ENCODE measurements around the gene LRRC28.
"Not testable (repeated sequence)": the region's sequence is repeated elsewhere in the genome, so short reads cannot be mapped to it uniquely, and the experiment has no call there.

The LRRC28 gene

DNA sequence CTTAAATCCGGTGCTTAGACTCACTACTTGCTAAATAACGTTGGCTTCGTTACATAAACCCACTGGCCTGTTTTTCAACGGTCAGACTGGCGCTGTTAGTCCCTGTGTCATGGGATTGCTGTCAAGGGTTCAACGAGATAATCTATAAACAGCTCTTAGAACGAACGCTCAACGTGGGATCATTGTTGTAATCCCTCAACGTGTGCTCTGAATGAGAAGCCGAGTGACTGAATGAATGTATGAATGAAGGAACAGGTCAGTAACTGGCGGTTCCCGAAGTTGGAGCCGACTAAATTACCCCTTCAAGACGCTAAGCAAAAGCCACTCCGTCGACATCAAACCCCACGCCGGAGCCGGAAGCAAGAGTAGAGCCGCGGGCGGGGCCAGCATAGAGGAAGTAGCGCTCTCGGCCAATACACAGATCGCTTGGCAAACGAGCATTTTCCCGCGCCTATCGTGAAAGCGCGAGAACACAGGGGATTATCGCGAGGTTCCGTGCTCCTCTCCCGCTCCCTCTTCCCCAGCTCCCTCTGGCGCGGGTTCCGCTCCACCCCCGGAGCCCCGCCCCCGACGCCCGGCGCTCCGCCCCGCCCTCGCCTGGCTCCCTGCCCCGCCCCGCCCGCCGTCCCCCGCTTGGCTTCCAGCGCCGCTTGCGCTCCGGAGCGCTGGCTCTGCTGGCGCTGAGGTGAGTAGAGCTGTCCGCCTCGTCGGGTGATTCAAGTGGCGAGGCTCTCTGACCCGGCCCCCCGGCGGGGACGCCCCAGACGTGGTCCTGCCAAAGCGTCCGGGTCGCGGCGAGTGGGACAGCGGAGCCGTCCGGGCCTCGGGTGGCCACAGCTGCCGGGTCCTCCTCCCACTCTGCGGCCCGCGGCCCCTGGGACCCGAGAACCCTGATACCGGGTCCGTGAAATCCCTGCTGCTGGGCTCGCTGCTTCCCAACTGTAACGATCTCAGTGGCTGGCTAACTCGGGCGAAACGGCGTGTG, at the start of gene LRRC28:
Gene LRRC28, plus strand, starts transcription at position 625 of the 985 bp plus-strand sequence. CDS start 4,477 bp downstream, outside the sequence.
- Mint-ChIP-seq H3K27me3 (no peaks in the 10 kb centered on the region), H3K27ac (peak within 1 kb of the TSS; percentile 74 to 94), H3K4me3 (peak within 1 kb of the TSS in 1 of 2 donors; percentile 91)

DNA sequence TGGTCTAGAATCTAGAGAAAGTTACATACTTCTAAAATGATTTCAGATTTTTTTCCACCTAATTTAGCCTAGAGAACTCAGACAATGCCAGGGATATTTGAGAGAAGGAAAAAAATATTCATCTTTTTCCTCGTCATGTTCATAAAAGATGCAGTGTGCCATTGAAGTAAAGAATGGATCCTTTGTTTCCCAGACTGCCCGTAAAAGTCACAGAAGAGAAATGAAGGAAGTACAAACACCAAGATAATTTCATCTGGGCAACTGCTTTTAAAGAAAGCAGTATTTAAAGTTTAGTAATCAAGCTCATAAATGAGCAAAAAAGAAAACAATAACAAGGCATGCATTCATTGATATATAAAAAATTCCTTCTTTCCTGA, 49.1 kb upstream of the LRRC28 start:
- no peak for DNase-seq
- Mint-ChIP-seq H3K4me1 (no peaks in the 10 kb centered on the region), H3K4me3 (no peak overlapping the region), H3K27me3 (peaks cover 20% of the 10 kb centered on the region), H3K9me3 (no peaks in the 10 kb centered on the region), H3K27ac (no peak overlapping the region)
- ATAC-seq: no peak

More for the DNA sequence above, at the start of gene LRRC28:
- H3K9me3 Mint-ChIP-seq: no peaks in the 10 kb centered on the region
- peaks cover 25% of the 10 kb centered on the region for H3K4me1 Mint-ChIP-seq
- DNase-seq (peak; percentile 98), ATAC-seq (peak; percentile 98)

DNA sequence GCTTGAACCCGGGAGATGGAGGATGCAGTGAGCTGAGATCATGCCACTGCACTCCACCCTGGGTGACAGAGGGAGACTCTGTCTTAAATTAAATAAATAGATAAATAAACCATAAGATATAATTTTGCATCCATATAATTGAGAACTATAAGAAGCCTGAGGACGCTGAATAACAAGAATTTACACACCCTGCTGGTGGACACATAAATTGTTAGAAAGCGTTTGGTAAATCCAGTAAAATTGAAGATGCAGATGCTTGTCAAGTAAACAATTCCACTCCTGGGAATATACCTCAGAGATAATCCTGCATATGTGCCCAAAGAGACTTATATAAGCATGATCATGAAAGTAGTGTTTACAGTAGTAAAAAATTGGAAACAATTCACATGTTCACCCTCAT, 43.6 kb upstream of the LRRC28 start:
- no peaks in the 10 kb centered on the region for H3K4me1 Mint-ChIP-seq

DNA sequence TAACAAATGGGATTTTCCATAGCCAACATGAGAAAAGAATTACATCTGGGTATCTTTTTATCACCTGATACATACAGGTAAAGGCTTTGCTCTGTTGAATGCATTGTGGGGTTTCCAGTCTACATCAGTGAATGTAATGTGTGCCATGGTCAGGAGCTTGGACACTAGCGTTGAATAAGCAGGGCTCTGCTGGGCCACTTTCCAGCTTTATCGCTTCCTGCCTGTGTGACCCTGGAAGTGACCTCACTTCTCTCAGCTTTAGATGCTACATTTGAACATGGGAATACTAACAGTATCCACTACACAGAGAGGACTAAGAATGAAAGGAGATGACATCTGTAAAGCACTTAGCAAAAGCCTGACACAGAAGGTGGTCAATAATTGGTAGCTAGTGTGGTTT, 42.0 kb upstream of the LRRC28 start:
- Mint-ChIP-seq H3K4me1 (no peaks in the 10 kb centered on the region), H3K9me3 (no peaks in the 10 kb centered on the region)
- no peak for ATAC-seq

More for the DNA sequence above, 43.6 kb upstream of the LRRC28 start:
- DNase-seq: no peak
- H3K9me3 Mint-ChIP-seq: no peaks in the 10 kb centered on the region
- H3K4me3 Mint-ChIP-seq: no peak overlapping the region
- ATAC-seq: no peak
- no peak overlapping the region for H3K27ac Mint-ChIP-seq
- H3K27me3 Mint-ChIP-seq: peaks cover 20% of the 10 kb centered on the region

DNA sequence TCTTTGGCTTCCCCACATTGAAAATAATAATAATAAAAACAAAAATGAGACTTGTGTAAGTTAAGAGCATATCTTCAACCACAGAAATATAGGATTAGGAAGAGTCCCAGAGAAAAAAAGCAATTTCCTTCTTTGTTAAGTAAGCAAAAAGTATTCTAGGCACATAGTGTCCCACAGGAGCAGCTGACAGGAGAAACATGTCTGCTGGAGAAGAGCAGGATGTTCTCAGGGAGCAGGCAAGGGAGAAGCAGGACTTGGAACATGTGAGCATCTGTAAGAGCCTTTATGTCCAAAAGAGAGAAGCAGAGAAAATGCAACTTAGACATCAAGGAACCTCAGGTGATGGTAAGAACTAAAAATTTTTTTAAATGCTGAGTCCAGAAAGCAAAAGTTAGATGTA, 40.9 kb upstream of the LRRC28 start:
- Mint-ChIP-seq H3K4me3 (no peak overlapping the region), H3K9me3 (no peaks in the 10 kb centered on the region), H3K27me3 (peaks cover 12% of the 10 kb centered on the region), H3K27ac (no peak overlapping the region), H3K4me1 (no peaks in the 10 kb centered on the region)
- DNase-seq: no peak
- ATAC-seq: no peak

More for the DNA sequence above, 42.0 kb upstream of the LRRC28 start:
- Mint-ChIP-seq H3K27me3 (peaks cover 20% of the 10 kb centered on the region), H3K4me3 (no peak overlapping the region), H3K27ac (no peak overlapping the region)
- DNase-seq: no peak

DNA sequence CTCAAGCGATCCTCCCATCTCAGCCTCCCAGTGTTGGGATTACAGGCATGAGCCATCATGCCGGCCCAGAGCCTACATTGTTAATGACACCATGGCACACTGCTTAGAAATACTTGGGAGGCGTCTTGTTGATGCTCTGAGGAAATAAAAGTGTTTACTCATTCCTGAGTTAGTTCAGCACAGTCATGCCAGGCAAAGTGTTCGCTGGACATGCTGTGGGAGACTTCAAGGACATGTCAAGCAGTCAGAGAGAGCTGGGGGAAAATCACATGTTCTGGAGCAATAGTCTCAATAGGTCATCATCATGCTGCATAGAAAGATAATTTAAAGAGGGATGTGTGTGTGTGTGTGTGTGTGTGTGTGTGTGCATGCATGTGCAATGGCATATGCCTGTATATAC, 39.4 kb upstream of the LRRC28 start:
- no peak overlapping the region for H3K27ac Mint-ChIP-seq
- H3K4me1 Mint-ChIP-seq: no peaks in the 10 kb centered on the region
- DNase-seq: no peak
- no peaks in the 10 kb centered on the region for H3K27me3 Mint-ChIP-seq
- ATAC-seq: no peak
- H3K9me3 Mint-ChIP-seq: no peaks in the 10 kb centered on the region
- H3K4me3 Mint-ChIP-seq: no peak overlapping the region

DNA sequence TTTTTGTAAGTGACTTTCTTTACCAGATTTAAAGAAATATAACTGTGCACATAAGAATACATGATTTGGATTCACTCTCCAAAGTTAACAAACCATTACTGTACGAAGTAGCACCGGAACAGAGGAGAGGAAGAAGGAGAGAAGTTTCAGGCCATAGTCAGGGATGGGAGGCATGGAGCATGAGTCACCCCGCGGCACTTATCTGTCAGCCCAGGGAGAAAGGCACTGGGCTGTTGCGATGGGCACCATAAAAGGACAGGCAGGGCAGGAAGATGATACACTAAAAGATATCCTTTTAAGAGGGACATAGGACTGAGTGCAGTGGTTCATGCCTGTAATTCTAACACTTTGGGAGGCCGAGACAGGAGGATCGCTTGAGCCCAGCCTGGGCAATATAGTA, 38.9 kb upstream of the LRRC28 start:
- Mint-ChIP-seq H3K9me3 (no peaks in the 10 kb centered on the region), H3K4me1 (no peaks in the 10 kb centered on the region), H3K27me3 (no peaks in the 10 kb centered on the region), H3K4me3 (no peak overlapping the region), H3K27ac (no peak overlapping the region)
- ATAC-seq (no peak), DNase-seq (no peak)

DNA sequence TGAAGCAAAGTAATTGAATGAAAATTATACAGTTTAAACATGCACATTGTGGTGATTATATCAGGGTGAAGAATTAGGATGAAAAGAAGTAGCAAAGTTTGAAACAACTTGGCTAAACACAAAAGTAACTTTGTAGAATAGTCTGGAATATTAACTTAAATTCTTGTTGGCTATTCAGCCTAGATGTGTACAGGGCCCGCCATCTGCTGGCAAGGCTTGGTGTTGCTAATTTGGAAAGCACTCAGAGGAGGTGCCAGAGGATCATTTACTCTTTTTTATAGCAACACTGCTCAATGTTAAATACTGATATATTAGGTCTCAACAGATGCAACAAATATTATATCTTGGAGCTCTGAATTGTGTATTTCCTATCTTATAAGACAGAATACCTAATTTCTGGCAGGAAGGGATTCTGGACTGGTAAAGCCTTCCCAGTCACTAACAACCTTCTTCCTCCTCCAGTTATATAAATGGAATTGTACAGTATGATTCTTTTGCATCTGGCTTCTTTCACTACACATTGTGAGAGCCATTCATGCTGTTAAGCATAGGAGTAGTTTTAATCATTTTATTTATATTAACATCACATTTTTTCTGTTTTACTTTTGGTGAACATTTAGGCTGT, 38.0 kb upstream of the LRRC28 start:
- no peak overlapping the region for H3K27ac Mint-ChIP-seq
- no peaks in the 10 kb centered on the region for H3K4me1 Mint-ChIP-seq
- H3K4me3 Mint-ChIP-seq: no peak overlapping the region
- no peaks in the 10 kb centered on the region for H3K9me3 Mint-ChIP-seq
- ATAC-seq: peak; percentile 70
- H3K27me3 Mint-ChIP-seq: no peaks in the 10 kb centered on the region
- peak; percentile 45 to 50 for DNase-seq

DNA sequence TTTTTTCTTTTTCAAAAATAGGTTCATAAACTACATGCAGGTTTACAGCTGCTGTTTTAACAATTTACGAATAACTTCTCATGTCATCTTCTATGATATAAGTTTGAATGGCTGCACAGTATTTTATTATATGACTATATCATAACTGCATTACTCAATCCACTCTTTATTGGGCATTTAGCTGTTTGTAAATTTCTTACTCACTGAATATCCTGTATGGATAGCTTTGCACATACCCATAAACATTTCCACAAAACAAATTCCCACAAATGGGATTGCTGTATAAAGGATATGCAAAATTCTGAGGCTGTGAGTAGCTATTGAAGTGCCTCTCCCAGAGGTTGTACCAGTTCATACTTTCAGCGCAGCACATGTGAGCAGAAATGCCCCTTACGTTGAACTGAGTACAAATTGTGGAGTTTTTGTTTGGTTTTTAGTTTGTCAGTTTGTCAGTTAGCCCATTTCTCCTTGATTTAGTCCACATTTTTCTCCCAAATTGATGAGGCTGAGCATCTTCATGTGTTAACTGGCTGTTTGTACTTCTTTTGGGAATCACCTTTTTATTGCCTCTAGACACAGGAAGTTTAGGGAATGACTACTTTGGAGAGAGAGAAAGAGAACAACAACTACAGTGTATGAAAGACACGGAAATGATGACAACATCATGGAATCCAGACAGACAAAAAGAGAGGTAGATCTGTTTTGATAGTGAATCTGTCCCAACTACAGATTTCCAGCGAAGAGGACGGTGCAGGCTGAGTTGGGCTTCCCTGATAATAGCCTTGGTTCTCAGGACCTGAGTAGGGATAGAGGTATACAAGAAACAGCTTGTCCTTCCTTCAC, 26.7 kb upstream of the LRRC28 start:
- no peaks in the 10 kb centered on the region for H3K9me3 Mint-ChIP-seq
- no peak for ATAC-seq
- peaks cover 7% of the 10 kb centered on the region for H3K27me3 Mint-ChIP-seq
- no peak overlapping the region for H3K4me3 Mint-ChIP-seq
- no peak for DNase-seq
- no peaks in the 10 kb centered on the region for H3K4me1 Mint-ChIP-seq
- no peak overlapping the region for H3K27ac Mint-ChIP-seq

DNA sequence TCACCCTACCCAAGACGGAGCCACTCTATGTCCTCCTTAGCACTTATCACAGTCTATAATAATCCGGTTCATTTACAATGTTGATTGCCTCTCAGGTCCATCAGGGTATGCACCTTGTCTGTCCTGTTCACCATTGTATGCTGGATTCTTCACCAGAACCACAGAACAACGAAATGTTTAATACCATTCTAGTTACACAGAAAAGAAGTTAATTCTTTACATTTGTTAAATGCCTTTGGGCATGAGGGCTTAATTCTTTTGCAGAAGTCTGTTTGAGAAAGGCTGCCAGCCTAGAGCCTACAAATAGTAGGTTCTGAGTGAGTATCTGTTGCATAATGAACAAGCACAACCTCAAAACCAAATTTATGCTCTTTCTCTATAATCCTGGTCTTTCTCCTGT, 24.5 kb upstream of the LRRC28 start:
- Mint-ChIP-seq H3K27me3 (peaks cover 8% of the 10 kb centered on the region), H3K4me1 (no peaks in the 10 kb centered on the region), H3K4me3 (no peak overlapping the region), H3K9me3 (no peaks in the 10 kb centered on the region), H3K27ac (no peak overlapping the region)
- ATAC-seq (no peak), DNase-seq (no peak)

DNA sequence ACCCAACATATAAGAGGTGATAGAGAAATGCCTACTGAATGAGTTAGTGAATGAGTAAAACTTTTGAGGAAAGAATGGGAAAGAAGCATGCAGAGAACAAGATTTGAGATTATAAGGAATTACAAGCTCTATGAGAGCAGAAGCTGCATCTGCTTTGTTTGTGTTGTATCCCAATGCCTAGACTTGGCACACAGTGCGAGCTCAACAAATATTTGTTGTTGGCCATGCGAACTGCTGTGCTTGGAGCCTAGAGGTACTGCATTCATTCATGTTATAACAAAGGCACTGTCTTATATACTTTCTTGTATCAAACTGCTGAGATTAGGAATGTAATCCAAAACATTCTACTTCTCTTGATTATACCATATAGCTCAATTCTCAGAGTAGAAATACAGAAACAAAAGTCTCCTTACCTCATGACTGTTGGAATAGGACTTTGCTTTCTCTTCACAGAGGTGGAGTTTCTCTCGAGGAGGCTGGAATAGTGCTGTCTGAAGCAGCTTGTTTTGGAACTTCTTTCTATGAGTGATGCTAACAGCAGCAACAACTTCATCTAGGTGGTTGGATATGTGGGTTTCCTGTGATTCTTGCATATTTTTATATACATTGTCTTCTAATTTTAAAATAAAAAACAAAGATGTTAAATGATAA, 23.0 kb upstream of the LRRC28 start:
- no peak overlapping the region for H3K27ac Mint-ChIP-seq
- ATAC-seq (no peak), DNase-seq (no peak)
- no peak overlapping the region for H3K4me3 Mint-ChIP-seq
- peaks cover 13% of the 10 kb centered on the region for H3K27me3 Mint-ChIP-seq
- H3K9me3 Mint-ChIP-seq: peaks cover 0 to 6% of the 10 kb centered on the region in 2 donors
- no peaks in the 10 kb centered on the region for H3K4me1 Mint-ChIP-seq

DNA sequence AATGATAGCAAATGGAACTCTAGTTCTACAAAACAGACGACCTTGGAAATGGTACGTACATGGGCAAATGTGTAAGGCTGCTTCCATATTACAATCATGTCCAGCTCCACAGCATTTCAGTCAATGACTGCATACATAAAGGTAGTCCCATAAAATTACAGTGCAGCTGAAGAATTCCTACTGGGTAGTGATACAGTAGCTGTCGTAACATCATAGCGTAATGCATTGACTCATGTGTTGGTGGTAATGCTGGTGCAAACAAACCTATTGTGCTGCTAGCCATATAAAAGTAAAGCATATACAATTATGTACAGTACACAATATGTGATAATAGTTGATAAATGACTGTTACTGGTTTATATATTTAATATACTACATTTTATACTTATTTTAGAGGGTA, 20.4 kb upstream of the LRRC28 start:
- Mint-ChIP-seq H3K4me3 (no peak overlapping the region), H3K9me3 (peaks cover 0 to 6% of the 10 kb centered on the region in 2 donors), H3K4me1 (no peaks in the 10 kb centered on the region), H3K27ac (no peak overlapping the region), H3K27me3 (peaks cover 13% of the 10 kb centered on the region)
- DNase-seq (no peak), ATAC-seq (no peak)

DNA sequence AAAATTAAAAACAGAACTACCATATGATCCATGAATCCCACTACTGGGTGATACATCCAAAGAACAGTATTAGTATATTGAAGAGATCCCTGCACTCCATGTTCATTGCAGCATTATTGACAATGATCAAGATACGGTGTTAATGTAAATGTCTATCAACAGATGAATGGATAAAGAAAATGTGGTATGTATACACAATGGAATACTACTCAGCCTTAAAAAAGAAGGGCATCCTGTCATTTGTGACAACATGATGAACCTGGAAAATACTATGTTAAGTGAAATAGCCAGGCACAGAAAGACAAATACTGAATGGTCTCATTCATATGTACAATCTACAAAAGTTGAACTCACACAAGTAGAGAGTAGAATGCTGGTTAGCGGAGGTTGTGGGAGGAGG, 18.5 kb upstream of the LRRC28 start:
- DNase-seq (no peak), ATAC-seq (no peak)
- peaks cover 0 to 6% of the 10 kb centered on the region in 2 donors for H3K9me3 Mint-ChIP-seq
- no peaks in the 10 kb centered on the region for H3K4me1 Mint-ChIP-seq
- no peak overlapping the region for H3K27ac Mint-ChIP-seq
- H3K27me3 Mint-ChIP-seq: peaks cover 13% of the 10 kb centered on the region
- no peak overlapping the region for H3K4me3 Mint-ChIP-seq

DNA sequence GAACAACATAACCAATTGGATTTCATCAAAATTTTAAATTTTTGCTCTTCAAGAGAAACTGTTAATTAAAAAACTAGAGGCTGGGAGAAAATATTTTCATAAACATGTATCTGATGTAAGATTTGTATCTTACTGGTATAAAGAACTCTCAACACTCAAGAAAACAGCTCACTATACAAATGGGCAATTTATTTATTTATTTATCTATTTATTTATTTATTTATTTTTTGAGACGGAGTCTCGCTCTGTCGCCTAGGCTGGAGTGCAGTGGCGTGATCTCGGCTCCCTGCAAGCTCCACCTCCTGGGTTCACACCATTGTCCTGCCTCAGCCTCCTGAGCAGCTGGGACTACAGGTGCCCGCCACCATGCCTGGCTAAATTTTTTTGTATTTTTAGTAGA, 17.1 kb upstream of the LRRC28 start:
- H3K27ac Mint-ChIP-seq, H3K9me3 Mint-ChIP-seq, H3K4me1 Mint-ChIP-seq, ATAC-seq, DNase-seq, H3K4me3 Mint-ChIP-seq: not testable (repeated sequence)
- peaks cover 11% of the 10 kb centered on the region for H3K27me3 Mint-ChIP-seq

DNA sequence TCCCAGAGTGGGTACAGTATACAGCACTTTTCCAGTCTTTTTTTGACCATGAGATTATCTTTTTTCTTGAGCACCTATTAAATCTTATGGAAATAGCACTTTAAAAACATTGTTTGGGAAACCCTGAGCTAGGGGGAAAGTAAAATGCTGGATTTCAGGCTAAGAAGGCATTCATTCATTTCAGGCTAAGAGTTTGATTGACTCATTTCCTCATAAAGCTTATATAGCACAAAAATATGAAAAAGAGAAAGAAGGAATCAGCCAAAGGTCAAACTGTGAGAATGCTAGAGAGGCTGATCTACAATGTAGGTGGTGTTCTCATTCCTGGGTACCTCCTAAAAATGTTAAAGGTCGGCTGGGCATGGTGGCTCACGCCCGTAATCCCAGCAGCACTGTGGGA, 12.4 kb upstream of the LRRC28 start:
- peaks cover 29% of the 10 kb centered on the region for H3K27me3 Mint-ChIP-seq
- H3K27ac Mint-ChIP-seq: no peak overlapping the region
- peaks cover 25% of the 10 kb centered on the region for H3K4me1 Mint-ChIP-seq
- H3K4me3 Mint-ChIP-seq: no peak overlapping the region
- DNase-seq (no peak), ATAC-seq (no peak)
- no peaks in the 10 kb centered on the region for H3K9me3 Mint-ChIP-seq
